ENCODE measurements around the gene B4GALT6.

- TF ChIP-seq POLR2A (IDR thresholded peaks at IDR 0.05) (no peak), CTCF (IDR thresholded peaks at IDR 0.05) (no peak)
Measured at GRCh38 chr18:31643003-31643402, 41.4 kb downstream of the B4GALT6 start.

All from uterus (tissue), 2 donors.